ENCODE results near the gene SYPL1.

DNA sequence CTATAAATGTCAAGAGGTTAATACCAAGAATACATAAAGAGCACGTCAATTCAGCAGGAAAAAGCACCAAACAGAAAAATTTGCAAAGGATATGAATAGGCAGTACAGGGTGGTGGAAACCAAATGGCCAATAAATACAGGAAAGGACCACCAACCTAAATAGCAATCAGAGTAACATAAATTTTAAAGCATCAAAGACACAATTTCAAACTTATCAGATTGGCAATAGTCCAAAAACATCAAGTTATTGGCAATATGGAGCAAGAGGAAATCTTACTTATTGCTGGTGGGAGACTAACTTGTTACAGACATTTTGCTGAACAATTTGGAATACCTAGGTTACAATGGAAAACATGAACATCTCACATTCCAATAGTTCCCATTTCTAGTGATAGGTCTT lies 24.1 kb downstream of the SYPL1 start:
- TF ChIP-seq, protein P1, sequence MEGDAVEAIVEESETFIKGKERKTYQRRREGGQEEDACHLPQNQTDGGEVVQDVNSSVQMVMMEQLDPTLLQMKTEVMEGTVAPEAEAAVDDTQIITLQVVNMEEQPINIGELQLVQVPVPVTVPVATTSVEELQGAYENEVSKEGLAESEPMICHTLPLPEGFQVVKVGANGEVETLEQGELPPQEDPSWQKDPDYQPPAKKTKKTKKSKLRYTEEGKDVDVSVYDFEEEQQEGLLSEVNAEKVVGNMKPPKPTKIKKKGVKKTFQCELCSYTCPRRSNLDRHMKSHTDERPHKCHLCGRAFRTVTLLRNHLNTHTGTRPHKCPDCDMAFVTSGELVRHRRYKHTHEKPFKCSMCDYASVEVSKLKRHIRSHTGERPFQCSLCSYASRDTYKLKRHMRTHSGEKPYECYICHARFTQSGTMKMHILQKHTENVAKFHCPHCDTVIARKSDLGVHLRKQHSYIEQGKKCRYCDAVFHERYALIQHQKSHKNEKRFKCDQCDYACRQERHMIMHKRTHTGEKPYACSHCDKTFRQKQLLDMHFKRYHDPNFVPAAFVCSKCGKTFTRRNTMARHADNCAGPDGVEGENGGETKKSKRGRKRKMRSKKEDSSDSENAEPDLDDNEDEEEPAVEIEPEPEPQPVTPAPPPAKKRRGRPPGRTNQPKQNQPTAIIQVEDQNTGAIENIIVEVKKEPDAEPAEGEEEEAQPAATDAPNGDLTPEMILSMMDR (IDR thresholded peaks at IDR 0.05; ENCODE audit: poor library complexity, severe bottlenecking), result no peak
- no peak for TF ChIP-seq TAF1 (IDR thresholded peaks at IDR 0.05; ENCODE audit: low read depth)
- TF ChIP-seq POLR2AphosphoS5 (IDR thresholded peaks at IDR 0.05), result no peak
